ENCODE data around the gene POU3F1.

POU3F1 gene

GRCh38 chr1:38073534-38074301, 27.1 kb upstream of the POU3F1 start:
- no peak for DNase-seq (ENCODE audit: low read depth)

GRCh38 chr1:38072858-38073257, 26.3 kb upstream of the POU3F1 start:
- DNase-seq (ENCODE audit: low read depth), result no peak

- DNase-seq (ENCODE audit: low read depth), result no peak
These were observed 25.0 kb upstream of the POU3F1 start for GRCh38 chr1:38071312-38072256.

- DNase-seq (ENCODE audit: low read depth), result no peak
These were observed 22.4 kb upstream of the POU3F1 start for GRCh38 chr1:38068980-38069340.

GRCh38 chr1:38068220-38068979, 21.8 kb upstream of the POU3F1 start:
- DNase-seq (ENCODE audit: low read depth), result no peak

- DNase-seq (ENCODE audit: low read depth), result no peak
These were observed 17.8 kb upstream of the POU3F1 start for GRCh38 chr1:38064197-38064903.

GRCh38 chr1:38063616-38064015, 17.0 kb upstream of the POU3F1 start:
- no peak for DNase-seq (ENCODE audit: low read depth)

GRCh38 chr1:38062361-38063288, 16.0 kb upstream of the POU3F1 start:
- DNase-seq (ENCODE audit: low read depth), result no peak

- DNase-seq (ENCODE audit: low read depth), result no peak
These were observed 15.3 kb upstream of the POU3F1 start for GRCh38 chr1:38061883-38062328.

- no peak for DNase-seq (ENCODE audit: low read depth)
These were observed 14.7 kb upstream of the POU3F1 start for GRCh38 chr1:38061290-38061689.

GRCh38 chr1:38060498-38060897, 13.9 kb upstream of the POU3F1 start:
- DNase-seq (ENCODE audit: low read depth), result no peak

GRCh38 chr1:38059635-38060250, 13.2 kb upstream of the POU3F1 start:
- DNase-seq (ENCODE audit: low read depth), result no peak

- DNase-seq (ENCODE audit: low read depth), result no peak
These were observed 9.4 kb upstream of the POU3F1 start for GRCh38 chr1:38055965-38056364.

- no peak for DNase-seq (ENCODE audit: low read depth)
These were observed 8.8 kb upstream of the POU3F1 start for GRCh38 chr1:38055398-38055797.

- DNase-seq (ENCODE audit: low read depth), result no peak
These were observed 7.0 kb upstream of the POU3F1 start for GRCh38 chr1:38053416-38054091.

GRCh38 chr1:38052750-38053415, 6.3 kb upstream of the POU3F1 start:
- DNase-seq (ENCODE audit: low read depth), result no peak

GRCh38 chr1:38051079-38051543, 4.5 kb upstream of the POU3F1 start:
- no peak for DNase-seq (ENCODE audit: low read depth)

- DNase-seq (ENCODE audit: low read depth), result no peak
These were observed 3.9 kb upstream of the POU3F1 start for GRCh38 chr1:38050397-38051078.
